Right ventricle myocardium superior (tissue), 1 donor: ENCODE data around the gene SLN. TPM values are rescaled to one million over a fixed set of nuclear protein-coding genes. Genes with fewer than 3 reads are reported as not detected.

Experiments
- ATAC-seq: fragments of 200-7000 bp; cut with Tn5 transposase; one replicate; pipeline ENCODE4 v1.9.1; 2020; ENCODE audit warnings: mild to moderate bottlenecking; ENCODE audit not compliant: poor library complexity
- DNase-seq: peaks from one replicate; pipeline ENCODE4 v3.0.0-alpha.2; 2020
- intact Hi-C: fragments of 100-400 bp; cut with DNase I; formaldehyde crosslinking; loops from one replicate; pipeline ENCODE4 v1.11.2; 2022
- total RNA-seq: library from RNA; stranded (reverse); fragmentation: NEBNext Ultra II Directional; extraction: Animal tissue kit (Norgen Biotek cat#: 25700); gene quantifications from one replicate; pipeline ENCODE4 v1.2.1, GENCODE V29; 2021
- donor health status: DM: no; HTN: yes; CAD: no; lungs with severe emphysema.

SLN gene
- total RNA-seq, 1 donor from 2014 or later: 24.8 TPM

- DNase-seq (no peak), ATAC-seq (no peak)
- intact Hi-C loops: no loop called here
Observed at GRCh38 chr11:107721207-107721606, 9.4 kb upstream of the SLN start.

- intact Hi-C loops: no loop called here
- no peak for ATAC-seq
- no peak for DNase-seq
Observed at GRCh38 chr11:107720303-107720774, 8.5 kb upstream of the SLN start.

GRCh38 chr11:107719557-107720302 is 7.9 kb upstream of the SLN start:
- intact Hi-C loops: no loop called here
- ATAC-seq: no peak
- DNase-seq: no peak

GRCh38 chr11:107719073-107719472 is 7.2 kb upstream of the SLN start:
- intact Hi-C loops: no loop called here
- DNase-seq (no peak), ATAC-seq (no peak)

GRCh38 chr11:107716884-107717532 is 5.2 kb upstream of the SLN start:
- intact Hi-C loops: no loop called here
- DNase-seq (no peak), ATAC-seq (no peak)

- ATAC-seq (no peak), DNase-seq (no peak)
- intact Hi-C loops: no loop called here
Observed at GRCh38 chr11:107713009-107713408, 1.2 kb upstream of the SLN start.

GRCh38 chr11:107710301-107710700 is 1.6 kb downstream of the SLN start:
- intact Hi-C loops: no loop called here
- no peak for ATAC-seq
- no peak for DNase-seq

GRCh38 chr11:107708792-107709191 is 3.1 kb downstream of the SLN start:
- ATAC-seq (no peak), DNase-seq (no peak)
- intact Hi-C loops: no loop called here

- ATAC-seq (no peak), DNase-seq (no peak)
- intact Hi-C loops: no loop called here
Observed at GRCh38 chr11:107707807-107708206, 4.0 kb downstream of the SLN start.

- DNase-seq (no peak), ATAC-seq (no peak)
- intact Hi-C loops: no loop called here
Observed at GRCh38 chr11:107707215-107707671, 4.6 kb downstream of the SLN start.

GRCh38 chr11:107706531-107706930 is 5.3 kb downstream of the SLN start:
- DNase-seq (no peak), ATAC-seq (no peak)
- intact Hi-C loops: no loop called here

GRCh38 chr11:107705027-107705426 is 6.8 kb downstream of the SLN start:
- intact Hi-C loops: no loop called here
- DNase-seq: no peak
- ATAC-seq: no peak

- ATAC-seq (no peak), DNase-seq (no peak)
- intact Hi-C loops: no loop called here
Observed at GRCh38 chr11:107704451-107704850, 7.4 kb downstream of the SLN start.

GRCh38 chr11:107702723-107703122 is 9.1 kb downstream of the SLN start:
- intact Hi-C loops: no loop called here
- ATAC-seq: no peak
- DNase-seq: no peak

GRCh38 chr11:107702109-107702660 is 9.7 kb downstream of the SLN start:
- DNase-seq: no peak
- intact Hi-C loops: no loop called here
- ATAC-seq: no peak

GRCh38 chr11:107699371-107700285 is 12.2 kb downstream of the SLN start:
- no peak for ATAC-seq
- intact Hi-C loops: no loop called here
- DNase-seq: no peak

GRCh38 chr11:107697291-107697690 is 14.6 kb downstream of the SLN start:
- DNase-seq (no peak), ATAC-seq (no peak)
- intact Hi-C loops: no loop called here

- ATAC-seq: no peak
- intact Hi-C loops: no loop called here
- DNase-seq: no peak
Observed at GRCh38 chr11:107696140-107696539, 15.7 kb downstream of the SLN start.

GRCh38 chr11:107695446-107695845 is 16.4 kb downstream of the SLN start:
- no peak for DNase-seq
- no peak for ATAC-seq
- intact Hi-C loops: no loop called here
